SK-N-SH treated with all-trans-retinoic acid at 6 μM for 48 hours (cell line): ENCODE results near the gene P2RY14.

Experiments
- ATAC-seq: fragments of 200-7000 bp; cut with Tn5 transposase; 3 replicates; pipeline ENCODE4 v1.9.1; 2020; ENCODE audit warnings: mild to moderate bottlenecking, moderate library complexity
- ARNTL ChIP-seq: fragments of 450-650 bp; formaldehyde crosslinking; IDR thresholded peaks from 2 replicates; pipeline ENCODE4 v1.5.0; 2020; ENCODE audit warnings: low read depth, mild to moderate bottlenecking, moderate library complexity, borderline replicate concordance
- CREB5 ChIP-seq: fragments of 250-450 bp; sonication (Bioruptor Pico); IDR thresholded peaks from 2 replicates; pipeline ENCODE4 v1.5.1; 2020; ENCODE audit warnings: low read depth, mild to moderate bottlenecking, moderate library complexity
- CSDC2 ChIP-seq: fragments of 250-450 bp; sonication (Bioruptor Pico); IDR thresholded peaks from 2 replicates; pipeline ENCODE4 v1.5.0; 2020; ENCODE audit warnings: mild to moderate bottlenecking, moderate library complexity
- CSRNP3 ChIP-seq: fragments of 250-450 bp; sonication (Bioruptor Pico); IDR thresholded peaks from 2 replicates; pipeline ENCODE4 v1.5.1; 2021; ENCODE audit warnings: mild to moderate bottlenecking, moderate library complexity
- ESRRG ChIP-seq: fragments of 250-450 bp; sonication (Bioruptor Pico); IDR thresholded peaks from 2 replicates; pipeline ENCODE4 v1.6.1; 2021; ENCODE audit warnings: mild to moderate bottlenecking
- GLIS3 ChIP-seq: fragments of 250-450 bp; sonication (Bioruptor Pico); IDR thresholded peaks from 2 replicates; pipeline ENCODE4 v1.5.0; 2020; ENCODE audit warnings: mild to moderate bottlenecking, moderate library complexity
- ISL1 ChIP-seq: fragments of 250-450 bp; sonication (Bioruptor Pico); IDR thresholded peaks from 2 replicates; pipeline ENCODE4 v2.1.2; 2022; ENCODE audit warnings: mild to moderate bottlenecking, moderate library complexity
- OSR1 ChIP-seq: fragments of 250-450 bp; sonication (Bioruptor Pico); IDR thresholded peaks from 2 replicates; pipeline ENCODE4 v1.8.0; 2022; ENCODE audit warnings: moderate library complexity, mild to moderate bottlenecking, inconsistent platforms
- PATZ1 ChIP-seq: fragments of 250-450 bp; sonication (Bioruptor Pico); IDR thresholded peaks from 2 replicates; pipeline ENCODE4 v1.8.0; 2020; ENCODE audit warnings: mild to moderate bottlenecking, moderate library complexity, borderline replicate concordance
- POU6F1 ChIP-seq: fragments of 250-450 bp; sonication (Bioruptor Pico); IDR thresholded peaks from 2 replicates; pipeline ENCODE4 v1.8.0; 2021; ENCODE audit warnings: low read depth, mild to moderate bottlenecking, moderate library complexity, borderline replicate concordance
- PPARA ChIP-seq: fragments of 250-450 bp; sonication (Bioruptor Pico); IDR thresholded peaks from 2 replicates; pipeline ENCODE4 v1.5.0; 2020; ENCODE audit warnings: mild to moderate bottlenecking, borderline replicate concordance
- RARB ChIP-seq: fragments of 250-450 bp; sonication (Bioruptor Pico); IDR thresholded peaks from 2 replicates; pipeline ENCODE4 v1.8.0; 2021; ENCODE audit warnings: mild to moderate bottlenecking, moderate library complexity
- SNAI2 ChIP-seq: fragments of 250-450 bp; sonication (Bioruptor Pico); IDR thresholded peaks from 2 replicates; pipeline ENCODE4 v1.5.0; 2020; ENCODE audit warnings: mild to moderate bottlenecking, moderate library complexity
- TCF4 ChIP-seq: fragments of 250-450 bp; sonication (Bioruptor Pico); IDR thresholded peaks from 2 replicates; pipeline ENCODE4 v1.8.0; 2021; ENCODE audit warnings: mild to moderate bottlenecking, moderate library complexity, borderline replicate concordance
- TOX ChIP-seq: fragments of 250-450 bp; sonication (Bioruptor Pico); IDR thresholded peaks from 2 replicates; pipeline ENCODE4 v1.8.0; 2021; ENCODE audit warnings: mild to moderate bottlenecking, moderate library complexity, borderline replicate concordance
- TSHZ2 ChIP-seq: fragments of 250-450 bp; sonication (Bioruptor Pico); IDR thresholded peaks from 2 replicates; pipeline ENCODE4 v1.5.0; 2020; ENCODE audit warnings: mild to moderate bottlenecking, moderate library complexity
- ZC3H10 ChIP-seq: fragments of 250-450 bp; sonication (Bioruptor Pico); IDR thresholded peaks from 2 replicates; pipeline ENCODE4 v1.5.1; 2021; ENCODE audit warnings: mild to moderate bottlenecking, moderate library complexity
- ZFP3 ChIP-seq: fragments of 250-450 bp; sonication (Bioruptor Pico); IDR thresholded peaks from 2 replicates; pipeline ENCODE4 v1.5.0; 2020; ENCODE audit warnings: mild to moderate bottlenecking, moderate library complexity
- ZNF565 ChIP-seq: fragments of 450-650 bp; formaldehyde crosslinking; conservative IDR thresholded peaks from 2 replicates; pipeline ENCODE4 v1.5.0; 2020; ENCODE audit warnings: low read depth, mild to moderate bottlenecking, moderate library complexity
- ZNF8 ChIP-seq: fragments of 450-650 bp; formaldehyde crosslinking; IDR thresholded peaks from 2 replicates; pipeline ENCODE4 v1.5.0; 2020; ENCODE audit warnings: mild to moderate bottlenecking, moderate library complexity

The P2RY14 gene

GRCh38 chr3:151226825-151227224, 51.5 kb downstream of the P2RY14 start (continued):
- no peak for TF ChIP-seq TOX (CRISPR knock-in tag)

- no peak for TF ChIP-seq TSHZ2 (CRISPR knock-in tag)
- TF ChIP-seq ISL1 (CRISPR knock-in tag) = peak; percentile 52; the same call in 1 of the 2 replicates
- no peak; the same call in 2 of the 3 replicates for ATAC-seq
Observed at GRCh38 chr3:151226088-151226563, 52.2 kb downstream of the P2RY14 start.

GRCh38 chr3:151225040-151225975, 53.0 kb downstream of the P2RY14 start:
- TF ChIP-seq ZC3H10 = no peak
- TF ChIP-seq ZFP3 (CRISPR knock-in tag) = no peak
- no peak for TF ChIP-seq ZNF8
- TF ChIP-seq SNAI2 (CRISPR knock-in tag) = no peak
- TF ChIP-seq ZNF565 (CRISPR knock-in tag) = no peak
- no peak for TF ChIP-seq TOX (CRISPR knock-in tag)
- no peak for TF ChIP-seq ESRRG
- TF ChIP-seq OSR1 (CRISPR knock-in tag) = no peak
- TF ChIP-seq PATZ1 = no peak
- TF ChIP-seq POU6F1 (CRISPR knock-in tag) = no peak
- no peak for TF ChIP-seq CSDC2 (CRISPR knock-in tag)
- TF ChIP-seq, all 23 proteins: peak for 0
- ATAC-seq = no peak

GRCh38 chr3:151224268-151224866, 54.0 kb downstream of the P2RY14 start:
- no peak for ATAC-seq
- TF ChIP-seq PPARA (no peak), OSR1 (CRISPR knock-in tag) (no peak), ZC3H10 (no peak), CSRNP3 (CRISPR knock-in tag) (no peak), ZFP3 (CRISPR knock-in tag) (no peak), ESRRG (no peak), SNAI2 (CRISPR knock-in tag) (no peak), TOX (CRISPR knock-in tag) (no peak), RARB (CRISPR knock-in tag) (no peak), POU6F1 (CRISPR knock-in tag) (no peak), ARNTL (CRISPR knock-in tag) (no peak), TCF4 (CRISPR knock-in tag) (no peak), ZNF565 (CRISPR knock-in tag) (no peak), GLIS3 (no peak), PATZ1 (no peak), ISL1 (CRISPR knock-in tag) (no peak), CREB5 (CRISPR knock-in tag) (no peak)
